Activated CD8-positive, alpha-beta memory T cell treated with anti-CD3 and anti-CD28 coated beads, Interleukin-2, amount 50 U/mL, for 4 hours (primary cell): ENCODE data around the gene CTBP1.

Source experiments
- DNase-seq: peaks from one replicate; pipeline ENCODE4 v3.0.0-alpha.2; 2020

CTBP1 gene

GRCh38 chr4:1171311-1172227 is 77.4 kb downstream of the CTBP1 start:
- peak; percentile 56 for DNase-seq

GRCh38 chr4:1170976-1171310 is 78.0 kb downstream of the CTBP1 start:
- DNase-seq, result no peak

GRCh38 chr4:1170156-1170975 is 78.6 kb downstream of the CTBP1 start:
- DNase-seq, result no peak

GRCh38 chr4:1169691-1170096 is 79.2 kb downstream of the CTBP1 start:
- DNase-seq, result no peak

- no peak for DNase-seq
Measured at GRCh38 chr4:1169171-1169671, 79.7 kb downstream of the CTBP1 start.

GRCh38 chr4:1168191-1169101 is 80.5 kb downstream of the CTBP1 start:
- DNase-seq, result no peak

- DNase-seq, result peak; percentile 88
Measured at GRCh38 chr4:1167244-1167949, 81.5 kb downstream of the CTBP1 start.

GRCh38 chr4:1166509-1167243 is 82.3 kb downstream of the CTBP1 start:
- DNase-seq, result no peak

GRCh38 chr4:1164956-1165545 is 83.9 kb downstream of the CTBP1 start:
- DNase-seq, result no peak

- no peak for DNase-seq
Measured at GRCh38 chr4:1164444-1164843, 84.5 kb downstream of the CTBP1 start.

- DNase-seq, result no peak
Measured at GRCh38 chr4:1164040-1164439, 84.9 kb downstream of the CTBP1 start.
